ENCODE results near the gene LHFPL6.

The LHFPL6 gene

GRCh38 chr13:39411511-39411910 is 191.5 kb downstream of the LHFPL6 start:
- no peak for DNase-seq (ENCODE audit: low spot score)

DNA sequence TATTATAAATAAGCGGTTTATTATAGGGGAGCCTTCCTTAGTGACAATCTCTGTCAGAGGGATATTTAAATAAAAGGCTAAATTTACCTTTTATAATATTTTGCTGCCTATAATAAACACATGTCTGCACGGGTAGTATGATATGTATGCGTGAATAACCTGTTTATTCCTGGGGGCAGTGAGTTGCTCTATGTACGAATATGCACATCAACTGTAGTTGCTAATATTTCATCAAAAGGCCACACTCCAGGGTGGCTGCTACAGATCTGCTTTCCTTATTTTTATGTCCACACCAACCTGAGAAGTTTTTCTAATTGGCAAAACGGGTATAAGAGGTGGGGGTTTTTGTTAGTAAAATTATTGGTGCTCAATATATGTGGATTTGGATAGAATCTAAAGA is 192.0 kb downstream of the LHFPL6 start:
- no peak for DNase-seq (ENCODE audit: low spot score)

- no peak for DNase-seq (ENCODE audit: low spot score)
Observed at GRCh38 chr13:39410096-39410901, 192.7 kb downstream of the LHFPL6 start.

DNA sequence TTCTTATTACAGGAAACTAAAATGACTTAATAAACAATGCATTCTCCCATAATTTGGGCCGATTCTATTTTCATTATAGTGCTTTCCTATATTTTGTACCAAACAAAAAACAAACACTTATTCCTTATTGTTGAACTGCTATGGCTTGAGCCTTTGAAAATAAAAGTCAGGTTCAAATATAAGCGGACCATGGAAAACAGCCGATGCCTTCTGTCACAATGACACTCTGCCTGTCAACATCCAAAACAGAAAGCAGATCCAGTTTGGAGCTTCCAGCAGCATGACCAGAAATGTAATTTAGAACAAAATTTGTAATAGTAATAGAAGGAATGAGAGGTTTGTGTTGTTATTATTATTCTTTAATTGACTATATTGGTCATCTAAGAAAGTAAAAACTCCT is 194.5 kb downstream of the LHFPL6 start:
- DNase-seq (ENCODE audit: low spot score) = no peak

DNA sequence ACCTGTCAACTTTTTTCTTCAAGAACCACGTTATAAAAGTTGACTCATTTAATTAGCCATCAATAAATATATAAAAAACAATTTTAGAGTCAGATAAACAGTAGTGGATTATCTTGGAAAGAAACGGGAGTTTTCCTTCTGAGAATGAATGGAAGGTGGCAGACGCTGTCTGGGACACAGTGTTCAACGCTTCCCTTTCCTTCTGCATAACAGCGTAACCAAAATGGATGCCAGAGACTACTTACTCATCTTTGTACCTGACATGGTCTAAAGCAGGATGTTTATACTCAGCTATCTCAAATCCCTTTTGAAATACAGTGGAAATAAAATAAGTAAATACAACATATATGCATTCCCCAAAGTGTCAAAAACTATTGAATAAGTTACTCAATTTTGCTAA is 195.2 kb downstream of the LHFPL6 start:
- no peak for DNase-seq (ENCODE audit: low spot score)

- no peak for DNase-seq (ENCODE audit: low spot score)
Observed at GRCh38 chr13:39407138-39407537, 195.9 kb downstream of the LHFPL6 start.

GRCh38 chr13:39406688-39407087 is 196.3 kb downstream of the LHFPL6 start:
- no peak for DNase-seq (ENCODE audit: low spot score)

DNA sequence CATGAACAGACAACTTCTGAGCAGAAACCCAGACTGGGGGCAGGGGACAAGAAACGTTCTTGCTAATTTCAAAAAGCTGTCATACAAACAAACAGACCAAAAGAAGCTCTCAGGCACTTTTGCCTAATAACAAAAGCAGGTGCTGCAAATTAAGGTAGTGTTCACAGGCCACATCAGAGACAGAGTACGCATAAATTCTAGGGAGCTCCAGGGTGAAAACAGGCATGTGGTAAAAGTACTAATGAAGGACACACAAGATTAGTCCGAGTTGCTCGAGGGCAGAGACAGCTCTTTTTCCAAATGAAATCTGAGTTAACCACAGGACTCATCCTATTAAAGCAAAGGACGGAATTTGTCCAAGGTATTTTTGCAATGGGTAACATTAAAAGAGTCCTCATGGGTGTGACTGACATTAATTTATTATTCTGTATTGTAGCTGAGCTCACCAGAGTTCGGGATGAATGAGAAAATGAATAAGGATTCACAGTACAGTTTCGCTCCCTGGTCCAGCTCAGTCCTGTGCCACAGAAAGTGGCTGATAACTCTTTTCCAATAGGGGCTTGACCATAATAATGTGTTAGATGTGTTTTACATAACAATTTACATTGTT is 197.3 kb downstream of the LHFPL6 start:
- no peak for DNase-seq (ENCODE audit: low spot score)

DNA sequence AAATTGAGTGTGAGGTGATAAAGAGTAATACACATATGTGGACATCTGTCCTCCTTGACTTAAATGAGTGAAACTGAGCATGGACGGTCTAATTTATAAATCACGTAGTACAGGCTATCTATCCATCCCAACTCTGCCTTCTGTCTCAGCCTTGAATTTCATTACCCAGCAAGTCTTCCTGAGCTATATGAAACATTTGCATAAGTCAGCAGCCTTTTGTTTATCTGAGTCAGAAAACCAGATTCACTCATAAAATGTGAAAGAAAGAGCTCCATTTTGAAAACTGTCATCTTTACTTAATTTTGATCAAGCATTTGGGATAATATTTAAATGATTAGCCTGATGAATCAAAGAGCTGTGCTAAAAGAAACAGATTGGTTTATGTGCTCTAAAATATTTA is 197.9 kb downstream of the LHFPL6 start:
- no peak for DNase-seq (ENCODE audit: low spot score)

DNA sequence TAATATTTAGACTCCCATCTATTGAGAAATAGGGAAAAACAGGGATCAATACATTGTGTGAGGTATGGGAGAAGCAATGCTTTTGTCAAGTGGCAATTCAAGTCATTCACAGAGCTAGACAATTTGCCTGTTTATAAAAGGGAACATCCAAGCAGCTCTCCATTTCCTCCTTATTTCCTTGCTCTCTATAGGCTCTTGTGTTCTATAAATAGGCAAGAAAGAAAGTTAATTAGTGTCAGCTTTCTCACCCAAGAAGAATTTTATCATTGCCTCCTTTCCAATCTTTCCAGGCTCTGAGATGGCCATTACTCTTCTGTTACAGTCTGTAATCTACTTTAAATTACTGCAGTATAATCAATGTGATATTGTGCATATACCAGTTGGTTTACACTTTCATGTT is 199.9 kb downstream of the LHFPL6 start:
- no peak for DNase-seq (ENCODE audit: low spot score)

GRCh38 chr13:39402221-39402970 is 200.6 kb downstream of the LHFPL6 start:
- DNase-seq (ENCODE audit: low spot score) = no peak

DNA sequence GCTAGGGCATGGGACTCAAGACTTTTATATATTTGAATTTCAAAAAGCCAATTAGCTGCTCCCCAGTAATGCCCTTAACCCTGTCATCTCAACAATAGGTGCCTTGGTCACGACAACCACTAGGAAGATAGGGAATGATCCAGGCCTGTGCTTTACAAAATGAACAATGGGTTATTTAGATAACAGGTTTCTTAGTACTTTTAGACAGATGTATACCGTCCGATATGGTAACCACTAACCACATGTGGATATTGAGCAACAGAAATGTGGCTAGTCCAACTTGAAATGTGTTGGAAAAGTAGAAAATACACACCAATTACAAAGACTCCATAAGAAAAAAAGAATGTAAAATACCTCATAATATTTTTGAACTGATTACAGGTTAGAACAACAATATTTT is 201.2 kb downstream of the LHFPL6 start:
- no peak for DNase-seq (ENCODE audit: low spot score)

DNA sequence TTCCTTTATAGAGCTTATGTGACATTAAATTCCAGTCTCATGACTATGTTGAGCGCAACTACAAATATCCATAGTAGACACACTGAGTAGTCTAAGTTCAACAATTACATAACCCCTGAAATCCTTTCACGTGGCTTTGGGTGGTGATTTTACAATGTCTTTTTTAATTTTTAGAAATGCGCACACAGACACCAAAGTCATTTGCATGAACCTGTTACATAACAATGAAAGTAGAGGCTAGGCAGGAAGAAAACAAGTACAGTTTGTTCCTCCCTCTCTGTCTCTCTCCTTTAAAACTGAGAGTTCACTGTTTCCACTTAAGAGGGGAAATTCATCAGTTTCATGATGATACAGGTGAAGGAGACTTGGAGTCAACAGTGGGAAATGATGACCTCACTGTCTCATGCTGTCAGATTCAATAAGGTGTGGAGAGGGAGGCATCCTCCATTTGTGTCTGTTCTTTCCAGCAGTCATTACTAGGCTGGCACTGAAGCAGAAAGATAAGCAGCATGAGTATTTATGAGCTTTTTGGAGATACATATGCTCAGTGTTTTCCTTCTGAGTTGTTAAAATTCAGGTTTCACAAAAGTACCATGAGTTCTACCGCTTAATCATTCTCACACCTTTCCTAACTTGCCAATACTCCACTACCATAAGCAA is 201.8 kb downstream of the LHFPL6 start:
- no peak for DNase-seq (ENCODE audit: low spot score)

- DNase-seq (ENCODE audit: low spot score) = no peak
Observed at GRCh38 chr13:39399102-39399501, 203.9 kb downstream of the LHFPL6 start.

GRCh38 chr13:39397896-39398265 is 205.1 kb downstream of the LHFPL6 start:
- no peak for DNase-seq (ENCODE audit: low spot score)

DNA sequence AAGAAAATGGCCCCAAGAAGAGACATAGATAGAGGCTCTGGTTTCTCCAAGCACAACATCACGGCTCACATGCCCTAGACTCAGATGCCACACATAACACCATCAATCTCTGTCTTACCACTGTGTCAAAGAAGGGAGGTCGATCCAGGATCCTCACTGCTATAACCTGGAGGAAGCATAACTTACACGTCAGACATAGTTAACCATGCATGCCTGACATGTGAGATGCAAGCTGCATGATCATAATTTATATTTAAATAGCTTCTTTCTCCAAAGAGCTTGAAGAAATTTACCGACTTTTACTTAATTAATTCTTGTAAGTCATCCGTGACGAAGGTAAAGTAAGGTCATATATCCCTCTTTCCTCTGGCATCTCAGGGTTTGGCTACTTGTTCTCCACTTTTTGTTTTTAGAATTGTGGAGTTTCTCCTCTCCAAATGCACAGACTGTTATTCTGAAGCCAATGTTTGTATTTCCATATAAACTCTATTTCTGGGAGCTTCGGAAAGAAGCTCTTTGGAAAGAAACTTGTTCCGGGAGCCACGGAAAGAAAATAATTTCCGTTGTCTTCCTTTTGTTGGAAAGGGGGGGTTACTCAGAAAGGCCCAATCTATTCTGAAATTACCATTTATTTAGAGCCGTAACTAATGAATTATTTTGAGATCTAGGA is 205.6 kb downstream of the LHFPL6 start:
- no peak for DNase-seq (ENCODE audit: low spot score)

DNA sequence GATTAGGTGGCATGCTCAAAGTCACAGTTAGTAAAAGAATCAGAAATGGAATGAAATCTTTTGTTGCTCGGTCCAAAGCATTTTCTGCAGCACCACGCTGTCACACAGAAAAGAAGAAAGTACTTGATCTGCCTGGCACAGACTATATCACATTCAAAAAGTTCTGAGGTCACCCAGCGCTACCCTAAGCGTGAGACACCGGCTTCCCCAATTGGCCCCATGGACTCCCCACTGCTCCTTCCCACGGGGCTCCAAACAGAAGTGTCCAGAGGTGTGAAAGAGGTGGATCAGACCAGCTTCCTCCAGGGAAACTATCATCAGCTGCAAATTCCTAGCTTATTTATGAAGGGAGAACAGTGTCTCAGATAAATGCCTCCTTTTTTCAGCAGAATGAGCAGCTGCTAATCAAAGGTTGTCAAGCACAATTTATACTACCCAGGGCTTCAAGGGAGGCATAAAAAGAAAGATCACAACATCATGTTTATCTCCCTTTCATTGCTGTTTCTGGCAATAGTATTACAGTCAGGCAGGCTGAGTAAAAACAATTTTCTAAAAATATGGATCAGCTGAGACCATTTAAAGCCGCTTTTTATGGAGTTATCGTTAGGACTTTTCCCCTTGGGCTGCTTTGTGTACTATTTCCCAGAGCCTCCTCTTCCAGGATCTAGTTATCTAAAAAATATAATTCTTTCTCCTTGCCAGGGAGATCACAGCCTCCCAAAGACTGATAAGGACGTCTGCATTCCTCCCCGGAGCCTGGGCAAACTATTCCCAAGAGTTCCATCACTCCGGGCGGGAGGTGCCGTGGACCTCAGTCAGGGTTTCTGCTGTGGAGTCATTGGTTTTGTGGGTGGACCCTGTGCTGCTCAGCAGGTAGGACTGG is 208.0 kb downstream of the LHFPL6 start:
- DNase-seq (ENCODE audit: low spot score) = no peak

GRCh38 chr13:39391761-39392160 is 211.2 kb downstream of the LHFPL6 start:
- no peak for DNase-seq (ENCODE audit: low spot score)

- no peak for DNase-seq (ENCODE audit: low spot score)
Observed at GRCh38 chr13:39389013-39389412, 214.0 kb downstream of the LHFPL6 start.

DNA sequence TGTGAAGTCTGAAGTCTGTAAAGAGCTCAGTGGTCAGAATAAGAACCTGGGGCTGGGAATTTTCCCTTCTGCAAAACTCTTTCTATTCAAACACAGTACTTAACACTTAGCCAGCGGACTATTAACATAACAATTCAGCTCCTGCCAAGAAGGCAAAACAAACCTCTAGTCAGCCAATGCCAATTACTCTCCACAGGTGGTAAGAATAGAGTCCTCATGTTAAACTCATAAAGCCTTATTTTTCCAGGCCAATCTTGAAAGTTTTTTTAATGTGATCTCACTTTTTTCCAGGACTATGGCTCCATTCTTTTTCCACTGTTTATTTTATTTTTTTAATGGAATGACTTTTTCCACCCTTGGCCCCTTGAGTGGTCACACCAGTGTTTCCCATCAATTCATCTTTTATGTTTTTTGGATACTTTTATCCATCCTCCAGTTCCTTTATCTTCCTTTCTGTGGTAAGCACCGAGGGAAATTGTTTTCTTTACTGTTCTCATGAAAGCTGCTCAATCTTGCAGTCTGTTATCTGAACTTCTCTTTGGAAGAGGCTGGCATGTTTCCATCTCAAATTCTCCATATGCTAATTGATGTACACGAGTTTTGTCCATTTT is 217.3 kb downstream of the LHFPL6 start:
- DNase-seq (ENCODE audit: low spot score) = no peak

DNA sequence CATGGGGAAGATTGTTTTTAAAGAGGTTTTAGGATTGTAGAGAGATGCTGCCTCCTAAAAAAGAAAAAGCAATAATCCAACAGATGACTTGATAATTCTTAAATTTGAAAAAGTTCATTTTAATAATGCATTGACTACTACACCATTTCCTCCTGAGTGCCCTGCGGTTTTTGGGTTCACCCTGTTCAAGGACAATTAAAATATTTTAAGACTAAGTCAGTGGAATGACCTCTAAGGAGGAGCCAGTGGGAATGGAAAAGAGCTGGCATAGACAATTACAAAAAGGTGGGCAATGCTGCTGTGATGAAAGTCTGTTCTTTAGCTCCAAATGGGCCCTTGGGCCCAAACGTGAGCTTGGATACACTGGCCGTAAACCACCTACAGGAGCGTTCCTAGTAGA is 217.8 kb downstream of the LHFPL6 start:
- no peak for DNase-seq (ENCODE audit: low spot score)
